ENCODE results near the gene GLRX. TPM values are rescaled to one million over a fixed set of nuclear protein-coding genes. Genes with fewer than 3 reads are reported as not detected.
A peak's percentile ranks its signal among the peaks of the same experiment; 100 is the strongest.
"Not testable (repeated sequence)": the region's sequence is repeated elsewhere in the genome, so short reads cannot be mapped to it uniquely, and the experiment has no call there.

Gene GLRX
- total RNA-seq, 1 experiment from 2014 or later = 119 TPM

DNA sequence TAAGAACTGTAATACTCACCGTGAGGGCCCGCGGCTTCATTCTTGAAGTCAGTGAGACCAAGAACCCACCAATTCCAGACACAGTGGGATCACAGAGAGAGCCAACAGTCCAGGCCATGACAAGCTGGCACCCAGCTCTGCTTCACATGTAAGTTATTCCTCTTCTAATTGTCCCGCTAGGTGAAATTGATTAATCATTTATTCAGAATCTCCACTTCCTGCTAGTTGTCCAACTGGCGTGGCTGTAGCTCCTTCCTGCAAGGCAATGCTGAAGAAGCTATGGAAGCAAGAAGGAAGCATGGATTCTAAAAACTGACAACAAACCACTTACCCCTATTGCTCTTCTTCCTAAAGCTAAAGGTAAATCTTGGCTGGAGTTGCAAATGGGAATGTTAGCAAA is 30.0 kb upstream of the GLRX start:
- DNase-seq (ENCODE audit: low read depth) = no peak

DNA sequence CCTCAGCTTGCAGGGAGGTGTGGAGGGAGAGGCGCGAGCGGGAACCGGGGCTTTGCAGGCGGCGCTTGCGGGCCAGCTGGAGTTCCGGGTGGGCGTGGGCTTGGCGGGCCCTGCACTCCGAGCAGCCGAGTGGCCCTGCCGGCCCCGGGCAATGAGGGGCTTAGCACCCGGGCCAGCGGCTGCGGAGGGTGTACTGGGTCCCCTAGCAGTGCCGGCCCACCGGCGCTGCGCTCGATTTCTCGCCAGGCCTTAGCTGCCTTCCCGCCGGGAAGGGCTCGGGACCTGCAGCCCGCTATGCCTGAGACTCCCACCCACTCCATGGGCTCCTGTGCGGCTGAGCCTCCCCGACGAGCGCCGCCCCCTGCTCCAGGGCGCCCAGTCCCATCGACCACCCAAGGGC is 28.6 kb upstream of the GLRX start:
- DNase-seq (ENCODE audit: low read depth) = not testable (repeated sequence)

DNA sequence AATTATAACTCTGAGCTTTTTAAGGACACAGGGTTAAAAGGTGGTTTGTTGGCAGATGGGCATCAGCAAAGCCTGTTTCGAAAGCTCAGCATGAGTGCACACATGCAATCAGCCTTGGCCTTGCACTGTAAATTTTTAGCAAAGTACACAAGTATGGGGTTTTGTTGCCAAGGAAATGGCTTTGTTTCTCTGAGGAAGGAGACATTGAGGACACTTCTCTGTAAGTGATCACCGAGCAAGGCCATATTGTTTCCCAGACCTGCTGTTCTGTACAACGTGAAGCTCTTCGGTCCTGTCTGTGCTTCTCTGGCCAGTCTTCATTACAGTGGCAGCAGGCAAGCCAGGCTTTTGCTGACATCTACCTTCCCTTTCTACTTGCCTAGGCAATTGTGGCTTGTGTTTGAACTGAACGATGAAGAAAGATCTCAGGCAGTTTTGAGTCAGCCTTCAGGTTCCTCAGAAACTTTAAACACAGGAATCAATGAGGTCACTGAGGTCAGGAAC is 27.9 kb upstream of the GLRX start:
- DNase-seq (ENCODE audit: low read depth) = peak; percentile 43

DNA sequence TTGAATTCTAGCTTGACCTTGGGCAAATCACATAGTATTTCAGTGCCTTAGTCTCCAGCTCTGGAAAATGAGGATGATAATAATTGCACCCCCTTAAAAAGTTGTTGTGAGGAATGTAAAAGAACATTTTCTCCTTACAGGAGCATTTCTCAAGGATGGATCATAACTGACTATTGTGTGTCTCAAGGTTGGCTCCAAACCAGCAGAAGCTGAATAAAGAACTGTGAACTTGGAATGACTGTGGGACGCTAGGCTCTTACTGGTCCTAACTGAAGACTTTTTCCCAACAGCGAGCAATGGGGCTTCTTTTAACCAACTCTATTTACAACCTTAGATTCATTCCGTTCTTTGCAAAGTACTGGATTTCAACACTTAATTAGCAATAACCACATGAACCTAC is 26.2 kb upstream of the GLRX start:
- peak; percentile 54 for DNase-seq (ENCODE audit: low read depth)

DNA sequence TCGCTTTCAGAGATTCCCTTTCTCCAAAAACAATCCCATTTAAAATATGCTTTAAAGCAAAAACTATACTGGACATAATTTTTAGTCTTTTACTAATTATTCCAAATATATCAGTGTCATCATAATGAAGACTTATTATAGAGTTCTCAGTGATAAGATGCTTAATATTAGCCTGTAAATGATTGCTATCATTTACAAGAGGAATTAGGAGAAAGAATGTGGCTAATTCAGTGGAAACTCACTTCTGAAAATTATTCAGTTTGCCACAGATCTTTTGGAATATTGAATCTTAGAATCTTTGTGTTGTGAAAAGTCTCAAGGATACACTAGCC is 24.7 kb upstream of the GLRX start:
- DNase-seq (ENCODE audit: low read depth) = no peak

DNA sequence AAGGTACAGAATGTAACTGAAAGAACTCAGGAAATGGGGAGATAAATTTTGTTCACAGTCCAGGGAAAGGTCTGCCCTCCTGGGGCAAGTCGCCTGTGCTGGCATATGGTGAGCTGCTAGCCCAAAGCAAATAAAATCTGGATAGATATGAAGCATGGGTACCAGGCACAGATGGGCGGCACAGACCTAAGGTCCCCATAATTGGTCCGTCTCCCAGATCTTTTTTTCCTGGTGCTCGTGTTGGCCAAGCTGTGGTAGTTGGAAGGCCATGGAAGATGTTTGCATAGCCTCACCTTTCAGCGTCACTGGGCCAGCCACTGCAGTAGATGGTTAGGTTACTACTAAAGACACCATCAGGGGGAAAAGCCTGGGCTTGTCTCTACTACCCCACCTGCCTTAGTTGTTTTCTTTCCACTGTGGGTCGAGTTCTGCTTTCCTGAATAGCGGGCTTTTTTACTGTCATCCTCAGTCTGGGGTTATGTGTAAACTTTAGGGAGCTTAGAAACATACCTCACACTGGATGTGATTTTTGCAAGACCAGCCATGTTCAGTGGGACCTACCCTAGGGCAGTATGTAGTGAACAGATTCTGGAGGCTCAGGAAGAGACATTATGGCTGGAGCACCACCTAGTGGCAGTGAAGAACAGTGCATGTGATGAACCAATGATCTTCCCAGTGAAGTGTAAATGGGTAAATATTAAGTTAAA is 24.2 kb upstream of the GLRX start:
- peak; percentile 73 for DNase-seq (ENCODE audit: low read depth)

DNA sequence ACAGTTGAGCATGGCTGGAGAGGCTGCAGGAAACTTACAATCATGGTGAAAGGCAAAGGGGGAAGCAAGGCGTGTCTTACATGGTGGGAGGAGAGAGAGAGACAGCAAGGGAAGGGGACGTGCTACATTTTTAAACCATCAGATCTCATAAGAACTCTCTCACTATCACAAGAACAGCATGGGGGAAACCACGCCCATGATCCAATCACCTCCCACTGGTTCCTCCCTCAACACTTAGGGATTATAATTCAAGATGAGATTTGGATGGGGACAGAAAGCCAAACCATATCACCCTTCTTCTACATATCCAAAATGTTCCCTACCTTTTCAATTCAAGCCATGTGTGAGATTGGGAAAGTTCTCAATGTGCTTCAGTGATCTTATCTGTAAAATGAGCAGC is 22.9 kb upstream of the GLRX start:
- no peak for DNase-seq (ENCODE audit: low read depth)

DNA sequence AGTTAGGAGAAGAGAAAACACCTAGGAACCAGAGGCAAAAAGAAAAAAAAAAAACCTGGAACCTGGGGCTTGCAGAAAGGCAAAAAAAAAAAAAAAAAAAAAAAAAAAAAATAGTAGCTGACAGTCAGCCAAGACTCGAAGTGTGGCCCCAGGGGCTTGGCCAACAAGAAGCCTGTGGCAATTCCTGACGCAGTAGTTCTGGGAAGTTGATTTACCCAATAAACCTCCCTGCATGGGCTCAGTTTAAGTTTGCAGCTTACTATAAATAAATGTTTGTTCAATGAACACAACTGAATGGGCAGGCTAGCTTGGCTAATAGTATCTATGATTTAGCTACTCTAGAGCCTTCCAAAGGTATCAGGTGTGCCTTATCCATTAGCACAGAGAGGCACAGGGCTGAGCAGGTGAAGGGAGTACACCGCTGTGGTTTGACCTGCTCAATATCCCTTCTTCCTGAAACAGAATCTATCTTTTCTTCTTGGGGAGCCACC is 21.3 kb upstream of the GLRX start:
- DNase-seq (ENCODE audit: low read depth) = no peak

DNA sequence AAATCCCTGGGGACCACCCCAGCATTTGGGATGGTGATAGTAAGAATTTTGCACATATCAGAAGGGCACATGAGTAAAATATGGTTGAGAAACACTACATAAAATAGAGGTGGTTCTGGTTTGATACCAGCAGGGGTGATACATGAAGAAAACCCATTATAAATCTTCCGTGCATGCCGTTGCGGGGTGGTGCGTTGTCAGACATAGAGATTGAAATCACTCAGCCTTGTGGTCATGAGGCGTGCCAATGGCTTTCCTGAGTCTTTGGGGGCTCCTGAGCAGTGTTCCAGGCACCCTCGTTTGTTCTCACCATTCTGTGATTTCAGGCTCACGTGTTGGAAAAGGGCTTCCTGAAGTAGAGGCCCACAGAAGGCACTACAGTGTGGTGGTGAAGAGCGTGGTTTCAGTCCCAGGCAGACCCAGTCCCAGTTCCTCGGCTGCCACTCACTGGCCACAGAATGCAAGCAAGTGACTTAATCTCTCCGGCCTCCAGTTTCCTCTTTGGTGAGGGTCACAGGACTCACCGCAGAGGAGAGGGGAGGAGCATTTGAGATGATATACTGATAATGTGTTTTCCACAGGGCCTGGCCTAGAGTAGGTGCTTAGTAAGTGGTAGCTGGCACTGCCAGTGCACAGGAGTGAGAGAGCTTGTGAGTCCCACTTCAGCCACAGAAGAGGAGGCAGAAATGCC is 20.5 kb upstream of the GLRX start:
- DNase-seq (ENCODE audit: low read depth) = peak; percentile 74

DNA sequence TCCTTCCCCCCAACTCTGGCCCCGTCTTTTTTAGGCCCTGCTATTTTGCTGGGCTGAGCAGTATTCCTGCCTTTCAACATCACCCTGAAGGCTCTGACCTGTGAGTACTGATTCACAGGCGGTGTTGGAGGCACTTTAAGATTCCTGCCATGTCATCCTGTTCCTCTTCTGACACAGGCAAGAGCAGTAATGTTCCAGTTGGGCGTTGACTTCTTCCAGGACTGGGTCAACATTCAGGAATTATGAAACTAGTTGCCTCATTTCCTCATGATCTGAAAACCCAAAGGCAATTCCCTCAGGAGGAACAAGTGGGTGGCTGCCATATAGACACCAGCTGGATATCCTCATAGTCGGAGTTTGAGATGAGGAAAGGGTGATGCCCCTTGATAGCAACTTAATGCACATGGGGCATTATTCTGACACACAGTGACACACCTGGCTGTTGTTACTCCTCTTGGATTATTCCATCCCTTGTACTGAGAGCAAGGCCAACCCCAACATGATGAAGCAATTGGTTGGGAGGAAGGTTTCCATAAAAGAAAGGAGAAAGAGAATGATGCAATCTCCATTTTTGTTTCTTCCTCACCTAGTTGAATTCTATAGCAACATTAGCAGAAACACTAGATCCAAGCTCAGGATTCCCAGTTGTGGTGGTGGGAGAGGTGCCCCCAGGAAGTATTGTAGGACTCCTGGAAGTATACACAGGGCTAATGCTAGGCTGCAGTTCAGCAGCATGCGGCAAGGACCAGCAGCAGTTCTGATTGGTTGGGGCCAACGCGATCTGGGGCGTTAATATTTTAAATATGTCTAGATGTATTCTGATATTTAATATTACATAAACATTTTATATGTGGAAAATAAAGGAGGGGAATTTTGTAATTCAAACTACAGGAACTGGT is 19.6 kb upstream of the GLRX start:
- DNase-seq (ENCODE audit: low read depth) = peak; percentile 66

DNA sequence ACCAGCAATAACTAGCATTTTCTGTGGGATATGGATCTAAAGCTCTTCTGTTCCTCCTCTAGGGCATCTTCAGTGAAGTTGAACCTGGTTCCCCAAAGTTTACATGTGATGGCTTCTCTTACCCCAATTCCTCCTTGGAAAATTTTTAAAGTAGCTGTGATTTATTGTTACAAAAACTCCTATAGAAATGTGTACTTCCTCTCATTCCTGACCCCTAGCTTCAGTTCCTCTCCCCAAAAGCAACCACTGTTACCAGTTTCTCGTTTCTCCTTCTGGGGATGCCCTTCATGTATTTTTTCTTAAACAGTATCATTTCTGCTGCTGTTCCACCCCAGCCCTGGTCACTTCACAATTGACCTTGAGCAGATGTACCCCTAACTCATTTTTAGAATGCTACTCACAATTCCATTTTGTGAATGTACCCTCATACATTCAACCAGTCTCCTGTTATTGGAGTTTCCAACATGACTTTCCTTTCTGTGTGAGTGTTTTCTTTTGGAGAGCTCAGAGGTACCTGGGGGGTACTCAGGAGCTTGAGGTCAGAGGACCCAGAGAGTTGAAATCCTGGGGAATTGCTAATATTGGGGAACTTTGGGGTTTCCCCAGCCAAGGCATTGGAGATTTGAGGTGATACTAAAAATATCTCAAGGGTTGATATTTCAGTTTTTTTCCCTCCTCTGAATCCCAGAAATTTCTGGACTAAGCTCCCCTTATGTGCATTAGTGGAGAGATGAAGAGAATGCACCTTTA is 18.6 kb upstream of the GLRX start:
- no peak for DNase-seq (ENCODE audit: low read depth)

DNA sequence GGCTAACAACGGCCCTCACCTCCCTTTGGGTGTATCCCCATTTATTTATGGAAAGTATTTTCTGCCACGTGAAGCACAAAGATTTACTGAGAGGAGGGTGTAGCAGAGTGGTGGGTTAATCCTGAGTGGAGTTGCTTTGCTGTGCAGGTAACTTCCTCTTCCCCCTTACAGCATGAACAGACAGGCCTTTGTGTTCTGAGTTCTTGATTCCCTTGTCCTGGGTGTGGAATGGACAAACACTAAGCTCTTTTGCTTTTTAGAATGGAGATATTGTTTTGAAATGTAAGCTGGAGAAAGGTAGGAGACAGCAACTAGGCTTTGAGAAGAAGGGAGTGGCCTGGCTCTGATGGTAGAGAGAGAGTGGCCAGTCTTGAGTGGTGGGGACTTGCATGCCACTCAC is 17.1 kb upstream of the GLRX start:
- DNase-seq (ENCODE audit: low read depth) = no peak

DNA sequence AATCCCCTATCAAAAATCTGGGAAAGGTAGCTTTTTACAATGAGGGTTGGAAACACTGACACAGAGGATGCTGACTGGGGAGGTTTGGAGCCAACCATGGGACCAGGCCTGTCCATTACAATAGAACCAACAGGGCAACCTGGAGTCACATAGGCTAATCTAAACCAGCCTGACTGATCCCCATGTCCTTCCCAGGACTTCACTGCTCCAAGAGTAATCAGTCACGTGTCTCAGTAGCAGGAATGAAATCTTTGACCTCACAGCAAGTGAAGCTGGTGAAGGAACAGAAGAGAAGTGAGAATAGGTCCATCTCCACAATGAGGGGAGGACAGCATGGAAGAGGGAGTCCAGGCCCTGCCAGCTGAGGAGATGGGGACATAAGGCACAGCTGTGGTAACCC is 16.0 kb upstream of the GLRX start:
- DNase-seq (ENCODE audit: low read depth) = no peak

DNA sequence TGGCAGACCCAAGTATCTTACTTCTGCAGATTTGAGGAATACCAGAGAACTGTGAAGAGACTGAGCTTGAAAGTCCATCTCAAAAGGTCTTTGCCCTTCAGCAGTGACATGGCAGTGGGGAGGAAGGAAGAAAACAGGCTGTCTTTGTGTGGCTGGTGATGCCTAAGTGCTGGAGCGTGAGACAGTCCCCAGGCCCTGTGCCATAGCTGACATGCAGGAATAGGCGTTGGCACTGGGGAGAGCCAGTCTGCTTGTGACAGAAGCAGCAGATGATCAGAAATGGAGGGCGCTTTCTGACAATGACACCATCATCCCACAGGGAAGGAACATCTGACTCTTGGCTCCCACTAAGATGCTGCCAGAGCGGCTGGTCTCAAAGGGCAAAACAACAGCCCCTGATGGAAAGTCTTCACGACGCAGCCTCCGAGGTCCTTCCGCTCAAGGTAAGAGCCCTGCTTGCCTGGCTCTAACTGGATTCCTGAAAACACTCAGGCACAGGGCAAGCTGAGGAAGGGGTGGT is 15.5 kb upstream of the GLRX start:
- DNase-seq (ENCODE audit: low read depth) = no peak

DNA sequence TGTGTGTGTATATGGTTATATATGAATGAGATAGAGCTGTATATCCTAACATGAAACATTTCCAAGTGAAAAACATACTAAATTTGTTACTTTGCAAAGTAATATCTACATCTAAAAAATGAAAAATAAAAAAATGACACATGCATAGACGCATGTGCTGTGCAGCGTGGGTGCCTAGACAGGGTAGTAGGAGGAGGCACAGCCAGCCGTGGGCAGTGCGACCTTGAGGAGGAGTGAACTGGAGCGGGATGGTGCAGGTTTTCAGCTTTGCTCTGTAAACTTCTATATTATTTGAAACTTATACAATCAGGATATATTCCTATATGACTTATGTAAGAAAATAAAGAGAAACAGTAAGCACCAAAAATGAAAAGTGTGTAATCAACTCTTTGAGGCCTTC is 15.0 kb upstream of the GLRX start:
- no peak for DNase-seq (ENCODE audit: low read depth)

DNA sequence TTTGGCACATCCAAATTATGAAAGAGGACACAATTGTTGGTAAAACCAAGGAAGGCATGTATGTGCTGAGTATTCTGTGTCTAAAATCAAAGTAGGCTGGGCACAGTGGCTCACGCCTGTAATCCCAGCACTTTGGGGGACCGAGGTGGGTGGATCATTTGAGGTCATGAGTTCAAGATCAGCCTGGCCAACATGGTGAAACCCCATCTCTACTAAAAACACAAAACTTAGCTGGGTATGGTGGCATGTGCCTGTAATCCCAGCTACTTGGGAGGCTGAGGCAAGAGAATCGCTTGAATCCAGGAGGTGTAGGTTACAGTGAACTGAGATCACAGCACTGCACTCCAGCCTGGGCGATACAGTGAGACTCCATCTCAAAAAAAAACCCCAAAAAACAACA is 14.4 kb upstream of the GLRX start:
- DNase-seq (ENCODE audit: low read depth) = not testable (repeated sequence)

DNA sequence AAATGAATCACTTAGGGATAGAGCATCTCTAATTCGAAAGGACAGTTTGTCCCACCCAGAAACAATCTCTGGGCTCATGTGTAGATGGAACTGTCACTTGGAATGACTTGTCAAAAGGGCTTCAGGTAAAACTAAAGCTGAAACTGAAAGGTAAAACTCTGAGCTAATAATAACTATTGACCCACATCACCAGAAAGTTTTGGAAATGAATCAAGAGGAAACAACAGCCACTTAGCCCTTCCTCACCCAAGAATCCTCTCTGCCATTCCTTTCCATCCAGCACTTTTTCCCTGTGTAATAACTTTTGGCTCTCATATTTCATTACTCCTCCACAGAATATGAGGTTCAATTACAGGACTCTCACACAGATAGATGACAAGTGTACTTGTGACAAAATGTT is 14.0 kb upstream of the GLRX start:
- no peak for DNase-seq (ENCODE audit: low read depth)

DNA sequence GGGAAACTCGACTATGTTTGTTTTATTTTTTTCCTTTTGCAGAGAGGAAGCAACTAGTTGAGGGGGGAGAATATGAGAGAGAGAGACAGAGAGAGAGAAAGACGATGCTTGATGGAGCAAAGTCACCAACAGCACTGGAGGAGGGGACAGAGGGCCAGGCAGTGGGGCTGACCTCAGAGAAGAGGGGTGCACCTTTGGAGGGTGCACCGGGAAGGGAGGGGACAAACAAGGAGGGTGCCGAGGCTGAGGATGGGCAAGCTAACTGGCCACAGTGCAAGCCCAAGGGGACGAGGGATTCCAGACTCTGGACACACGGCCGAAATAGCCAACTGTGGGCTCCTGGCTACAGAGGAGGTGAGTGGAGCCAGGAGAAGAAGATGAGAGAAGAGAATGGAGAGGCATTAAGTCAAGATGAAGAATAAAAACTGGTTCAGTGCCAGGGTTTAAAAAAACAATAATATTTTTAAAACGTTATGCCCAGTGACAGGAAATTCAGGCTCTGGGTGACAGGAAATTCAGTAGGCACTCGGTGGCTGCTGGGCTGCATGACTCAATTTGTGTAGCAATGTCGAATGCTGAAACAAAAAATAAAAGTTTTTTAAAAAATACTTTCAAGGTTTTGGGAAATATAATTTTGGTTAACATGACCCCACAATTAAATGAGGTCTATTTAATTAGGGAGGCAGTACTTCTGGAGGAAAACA is 13.3 kb upstream of the GLRX start:
- DNase-seq (ENCODE audit: low read depth) = no peak

DNA sequence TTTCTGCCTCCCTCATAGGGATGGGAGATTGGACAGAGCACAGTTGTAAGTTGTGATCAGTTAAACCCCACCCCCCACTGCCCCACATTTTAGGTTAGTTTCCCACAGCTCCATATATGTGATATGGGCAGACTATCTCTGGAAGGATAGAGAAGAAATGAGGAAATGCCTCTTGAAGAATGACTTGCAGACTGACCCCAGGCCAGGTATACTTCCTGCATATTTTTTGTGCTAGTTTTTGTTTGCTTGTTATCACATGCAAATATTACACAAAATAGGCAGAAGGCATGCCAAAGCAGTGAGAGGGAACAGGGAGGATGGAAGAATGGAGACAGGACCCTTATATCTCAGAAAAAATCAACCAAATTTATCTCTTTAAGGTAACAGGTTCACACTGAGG is 10.1 kb upstream of the GLRX start:
- DNase-seq (ENCODE audit: low read depth) = no peak

DNA sequence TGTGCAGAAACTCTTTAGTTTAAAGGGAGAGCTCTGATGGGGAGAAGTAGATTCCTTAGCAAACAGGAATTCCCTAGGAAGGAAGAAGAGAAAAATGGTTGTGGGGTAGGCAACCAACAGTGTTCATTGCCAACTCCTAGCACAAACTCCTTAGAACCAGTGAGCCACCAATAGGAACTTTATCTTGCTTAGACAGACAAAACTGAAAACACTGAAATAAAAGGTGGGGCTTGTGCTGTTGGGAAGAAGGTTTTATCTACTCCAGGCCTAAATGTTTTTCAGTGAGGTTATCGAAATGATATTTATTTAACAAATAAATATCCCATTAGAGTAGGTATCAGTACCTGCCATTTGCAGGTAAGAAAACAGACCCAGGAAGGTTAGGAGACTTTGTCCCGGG is 7.7 kb upstream of the GLRX start:
- DNase-seq (ENCODE audit: low read depth) = no peak

DNA sequence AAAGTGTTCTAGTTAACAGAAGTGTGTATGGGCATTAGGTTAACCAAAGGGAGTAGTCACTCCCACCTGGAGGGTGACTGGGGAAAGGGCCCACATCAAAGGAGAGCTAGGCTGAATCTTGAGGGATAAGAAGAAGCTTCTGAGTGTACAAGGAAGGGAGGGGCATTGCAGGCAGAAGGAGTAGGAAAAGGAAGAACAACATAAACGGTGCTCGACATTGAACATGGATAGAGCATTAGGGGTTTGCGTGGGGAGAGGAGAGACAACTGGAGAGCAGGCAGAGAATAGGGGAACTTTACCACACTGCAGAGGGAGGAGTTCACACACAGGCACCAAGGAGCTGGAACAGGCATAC is 5.3 kb upstream of the GLRX start:
- DNase-seq (ENCODE audit: low read depth) = no peak

Data from LHCN-M2 (cell line).